GM12878 (cell line): ENCODE data around the gene TRMU. TPM values are rescaled to one million over a fixed set of nuclear protein-coding genes. Genes with fewer than 3 reads are reported as not detected.

Experiments
- ATAC-seq: fragments of 200-7000 bp; cut with Tn5 transposase; 3 replicates; pipeline ENCODE4 v1.9.1; 2020; ENCODE audit warnings: mild to moderate bottlenecking, moderate library complexity
- BruUV-seq: library from RNA; stranded (reverse); fragments of 400-500 nt; replicated peaks from 2 replicates; lab custom pipeline; 2021; lab: Mats Ljungman, UMichigan
- CTCF ChIA-PET: fragments of 300-600 bp; sonication (Branson Sonifier 250); formaldehyde crosslinking; extraction: SDS; loops from one replicate; lab custom pipeline; 2021; ENCODE audit warnings: inconsistent platforms; lab: Yijun Ruan, JAX
- POLR2A ChIA-PET: fragments of 350-600 bp; formaldehyde crosslinking; extraction: SDS; loops from one replicate; lab custom pipeline; 2021; ENCODE audit warnings: inconsistent platforms; lab: Charles Lee
- RAD21 ChIA-PET: fragments of 300-600 bp; sonication (Branson Sonifier 250); formaldehyde crosslinking; loops from one replicate; lab custom pipeline; 2023; ENCODE audit warnings: antibody characterized with exemption; ENCODE audit not compliant: unreplicated experiment; lab: Charles Lee
- SMC1A ChIA-PET: fragments of 300-600 bp; sonication (Branson Sonifier 250); formaldehyde crosslinking; loops from one replicate; lab custom pipeline; 2023; ENCODE audit not compliant: unreplicated experiment, uncharacterized antibody; lab: Charles Lee
- DNase-seq: peaks from one replicate; pipeline ENCODE4 v3.0.0-alpha.2; 2011; ENCODE audit warnings: low read depth, low spot score
- FAIRE-seq: peaks from 3 replicates; lab custom pipeline; 2011; peaks lifted over from hg19 to GRCh38; lab: Jason Lieb, UNC
- H2AFZ ChIP-seq: 2 replicates; pipeline ENCODE4 v1.6.0; 2011; ENCODE audit warnings: low read depth, low read length, control low read depth; ENCODE audit not compliant: control insufficient read depth
- H3K27ac ChIP-seq: 2 replicates; pipeline ENCODE4 v1.5.1; 2011; ENCODE audit warnings: control low read depth; ENCODE audit not compliant: control insufficient read depth, insufficient read depth
- H3K27me3 ChIP-seq, 2 experiments: replicated peaks in 1 of 2; 2 replicates each; pipeline versions ENCODE4 v1.6.0 to v1.6.1; 2011; ENCODE audit warnings: low read length in 1 of 2; ENCODE audit not compliant: control insufficient read depth in 2 of 2, insufficient read depth in 2 of 2
- H3K36me3 ChIP-seq, 2 experiments: 2 replicates each; pipeline ENCODE4 v1.5.1; 2011; ENCODE audit warnings: low read length in 1 of 2; ENCODE audit not compliant: control insufficient read depth in 2 of 2, insufficient read depth in 2 of 2
- H3K4me1 ChIP-seq: 2 replicates; pipeline ENCODE4 v1.6.1; 2011; ENCODE audit warnings: mild to moderate bottlenecking, low read length, moderate library complexity, mixed read lengths; ENCODE audit not compliant: control insufficient read depth, insufficient read depth
- H3K4me2 ChIP-seq: 2 replicates; pipeline ENCODE4 v1.6.0; 2011; ENCODE audit warnings: control low read depth; ENCODE audit not compliant: control insufficient read depth, insufficient read depth
- H3K4me3 ChIP-seq: fragments of 200-600 bp; sonication (generic); 2 replicates; pipeline ENCODE4 v1.5.1; 2016
- H3K79me2 ChIP-seq: 2 replicates; pipeline ENCODE4 v1.6.0; 2011; ENCODE audit warnings: low read length; ENCODE audit not compliant: control insufficient read depth, insufficient read depth
- H3K9ac ChIP-seq: 2 replicates; pipeline ENCODE4 v1.8.0; 2011; ENCODE audit warnings: low read length, control low read depth, mixed read lengths; ENCODE audit not compliant: control insufficient read depth, insufficient read depth
- H3K9me3 ChIP-seq: replicated peaks from 3 replicates; pipeline ENCODE4 v1.5.1; 2011; ENCODE audit warnings: mild to moderate bottlenecking, low read length; ENCODE audit not compliant: control insufficient read depth, insufficient read depth
- H4K20me1 ChIP-seq: 2 replicates; pipeline ENCODE4 v1.6.0; 2011; ENCODE audit not compliant: control insufficient read depth, insufficient read depth
- DPF2 ChIP-seq: fragments of 450-650 bp; IDR thresholded peaks from 2 replicates; pipeline ENCODE4 v1.6.1; 2017; ENCODE audit warnings: mild to moderate bottlenecking
- EZH2 ChIP-seq: IDR thresholded peaks from 2 replicates; pipeline ENCODE4 v1.6.1; 2012; ENCODE audit warnings: low read depth, mild to moderate bottlenecking, control low read depth, inconsistent platforms, low read length, borderline replicate concordance; ENCODE audit not compliant: control insufficient read depth
- HCFC1 ChIP-seq: fragments of 150-350 bp; IDR thresholded peaks from 2 replicates; pipeline ENCODE4 v1.6.1; 2014; ENCODE audit warnings: low read length
- MTA2 ChIP-seq: fragments of 450-650 bp; IDR thresholded peaks from 2 replicates; pipeline ENCODE4 v1.6.1; 2016; ENCODE audit warnings: low read depth, mild to moderate bottlenecking, moderate library complexity
- PML ChIP-seq: IDR thresholded peaks from 2 replicates; pipeline ENCODE4 v1.6.1; 2012; ENCODE audit warnings: low read length, inconsistent platforms
- POLR2AphosphoS2 ChIP-seq: IDR thresholded peaks from 2 replicates; pipeline ENCODE4 v1.6.1; 2011; ENCODE audit warnings: low read depth, mild to moderate bottlenecking, low read length, improper control_type of control experiment, moderate library complexity
- RAD21 ChIP-seq: IDR thresholded peaks from 2 replicates; pipeline ENCODE4 v1.6.1; 2011; ENCODE audit warnings: mild to moderate bottlenecking, low read depth, low read length, moderate library complexity; ENCODE audit not compliant: insufficient read depth
- RCOR1 ChIP-seq: conservative IDR thresholded peaks from 2 replicates; pipeline ENCODE4 v1.6.1; 2012; ENCODE audit warnings: low read depth, low read length, improper control_type of control experiment
- SMAD1 ChIP-seq: fragments of 450-650 bp; IDR thresholded peaks from 2 replicates; pipeline ENCODE4 v1.6.1; 2018; ENCODE audit warnings: mild to moderate bottlenecking, low read depth; ENCODE audit not compliant: partially characterized antibody
- ZZZ3 ChIP-seq: IDR thresholded peaks from 2 replicates; pipeline ENCODE4 v1.6.1; 2011; ENCODE audit warnings: low read depth; ENCODE audit not compliant: control insufficient read depth, insufficient read length
- WGBS: methylation state at CpG from one replicate; pipeline ENCODE4 v1.1.6; 2016; ENCODE audit warnings: low lambda C conversion rate; ENCODE audit not compliant: insufficient replicate concordance, insufficient coverage; ENCODE audit errors: missing lambda C conversion rate; 5-methylcytosine and 5-hydroxymethylcytosine counted together
- in situ Hi-C: fragments of 300-500 bp; cut with MboI; formaldehyde crosslinking; loops from 9 replicates; pipeline ENCODE4 v1.14.3; 2018; ENCODE audit warnings: mixed read lengths
- intact Hi-C: fragments of 100-400 bp; cut with micrococcal nuclease; formaldehyde crosslinking; loops from one replicate; pipeline ENCODE4 v1.14.2; 2022; ENCODE audit not compliant: unreplicated experiment
- polyA plus RNA-seq, 11 experiments: library from polyadenylated mRNA; depleted of rRNA in 4 of 11; unstranded in 6 of 11; stranded (reverse) in 5 of 11; fragments of >200 nt; fragmentation: Nextera tagmentation in 4 of 11; fragmentation: Illumina TruSeq in 1 of 11; extraction: Ambion mirVana in 4 of 11; extraction: Trizol in 1 of 11; gene quantifications; 1 replicate in 1 of 11; 2 replicates in 10 of 11; pipeline versions ENCODE4 v1.2.1 to v1.2.3, GENCODE V29; 2011 to 2016; ENCODE audit warnings: inconsistent platforms in 2 of 11, missing spikeins in 2 of 11, low read depth in 1 of 11
- total RNA-seq, 4 experiments: library from RNA; depleted of rRNA in 3 of 4; stranded (reverse); fragments of >200 nt in 3 of 4; fragmentation: Illumina TruSeq in 1 of 4; extraction: Trizol in 1 of 4; gene quantifications; 2 replicates each; pipeline versions ENCODE4 v1.2.1 to v1.2.3, GENCODE V29; 2013 to 2021

Gene TRMU
- total and polyA plus RNA-seq, 10 of the 15 experiments (the other 5 are each of a cell fraction or from before 2014, with no cell fraction given) = 3.5 to 57.0 (median 44.0) TPM

DNA sequence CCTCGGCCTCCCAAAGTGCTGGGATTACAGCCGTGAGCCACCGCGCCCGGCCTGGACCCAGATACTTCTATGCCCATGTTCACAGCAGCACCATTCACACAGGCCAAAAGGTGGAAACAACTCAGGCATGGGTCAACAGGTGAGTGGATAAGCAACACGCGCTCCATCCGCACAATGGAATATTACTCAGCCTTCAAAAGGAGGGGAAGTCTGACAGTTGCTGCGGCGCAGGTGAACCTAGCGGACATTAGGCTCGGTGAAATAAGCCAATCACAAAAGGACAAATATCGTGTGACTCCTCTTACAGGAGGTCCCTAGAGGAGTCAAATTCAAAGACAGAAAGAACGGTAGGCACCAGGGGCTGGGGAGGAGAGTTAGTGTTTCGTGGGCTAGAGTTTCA, 47.0 kb downstream of the TRMU start:
- ChIA-PET POLR2A (no interaction called here), CTCF (no interaction called here)
- intact Hi-C loops = no loop called here
- BruUV-seq = no TSS peak
- TF ChIP-seq PML (no peak), POLR2AphosphoS2 (no peak), HCFC1 (no peak), MTA2 (no peak), SMAD1 (no peak), EZH2 (no peak), DPF2 (no peak), RCOR1 (no peak), RAD21 (no peak), ZZZ3 (no peak)
- TF ChIP-seq, all 136 proteins: peak for 0
- Histone ChIP-seq H3K4me1 (no peaks in the 10 kb centered on the region), H3K9ac (no peak overlapping the region), H3K4me2 (no peak overlapping the region), H3K27ac (no peak overlapping the region), H3K79me2 (no peaks in the 10 kb centered on the region), H2AFZ (no peak overlapping the region), H3K9me3 (no peaks in the 10 kb centered on the region), H3K27me3 (no peaks in the 10 kb centered on the region), H4K20me1 (no peaks in the 10 kb centered on the region), H3K36me3 (no peaks in the 10 kb centered on the region), H3K4me3 (no peak overlapping the region)
- 79% methylated on average over 15 of the region's 15 CpGs for WGBS
- DNase-seq (no peak), FAIRE-seq (no peak), ATAC-seq (no peak)
- RAD21 ChIA-PET = no interaction called here
- in situ Hi-C loops = no loop called here
- SMC1A ChIA-PET = no interaction called here
